ENCODE results near the gene AFF3. TPM values are rescaled to one million over a fixed set of nuclear protein-coding genes. Genes with fewer than 3 reads are reported as not detected.

The AFF3 gene
- total and polyA plus RNA-seq, 2 donors (not counting 3 experiments of a cell fraction or from before 2014, with no cell fraction given): 0.06 to 0.07 TPM

- Histone ChIP-seq H3K4me1 (ENCODE audit: control insufficient read depth, extremely low read depth, insufficient read depth, low read length) (no peaks in the 10 kb centered on the region), H3K9me1 (replicated peaks; ENCODE audit: control insufficient read depth, extremely low read depth, insufficient read depth, low read length) (no peaks in the 10 kb centered on the region), H3K79me2 (ENCODE audit: control insufficient read depth, insufficient read depth, low read length) (no peaks in the 10 kb centered on the region), H3K27ac (ENCODE audit: insufficient read depth, low read depth, low read length) (no peak overlapping the region), H3K4me3 (replicated peaks in 1 of 3; ENCODE audit: insufficient read depth in 1 of 3, low read depth in 1 of 3, low read length in 3 of 3) (no peak overlapping the region), H3K36me3 (ENCODE audit: control insufficient read depth in 2 of 2, extremely low read depth in 1 of 2, insufficient read depth in 2 of 2, low read length in 2 of 2) (no peaks in the 10 kb centered on the region), H2AFZ (ENCODE audit: low read depth, low read length) (no peak overlapping the region), H3K4me2 (ENCODE audit: insufficient read depth, low read length) (no peak overlapping the region), H3K9ac (replicated peaks; ENCODE audit: extremely low read depth, insufficient read depth, low read length) (no peak overlapping the region), H3K9me3 (replicated peaks; ENCODE audit: control insufficient read depth, insufficient read depth, low read length) (no peaks in the 10 kb centered on the region), H4K20me1 (replicated peaks; ENCODE audit: control insufficient read depth, extremely low read depth, insufficient read depth, low read length) (no peaks in the 10 kb centered on the region), H3K27me3 (ENCODE audit: control insufficient read depth in 2 of 2, insufficient read depth in 2 of 2, low read length in 2 of 2) (no peaks in the 10 kb centered on the region)
- ChIA-PET POLR2A (no interaction called here), CTCF (interaction anchor here (0.6 kb wide), 1 partner anchor 340 kb away, joined by 5 read pairs; no protein-coding TSS in a partner anchor)
- TF ChIP-seq GATA2 (IDR thresholded peaks at IDR 0.05; ENCODE audit: insufficient read depth, insufficient read length, low read depth, low read length): no peak
- TF ChIP-seq FOS (IDR thresholded peaks at IDR 0.05; ENCODE audit: borderline replicate concordance, insufficient read depth, low read length): no peak
- TF ChIP-seq, protein P1, sequence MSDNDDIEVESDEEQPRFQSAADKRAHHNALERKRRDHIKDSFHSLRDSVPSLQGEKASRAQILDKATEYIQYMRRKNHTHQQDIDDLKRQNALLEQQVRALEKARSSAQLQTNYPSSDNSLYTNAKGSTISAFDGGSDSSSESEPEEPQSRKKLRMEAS (IDR thresholded peaks at IDR 0.05; ENCODE audit: insufficient read depth, insufficient read length): no peak
- no peak for TF ChIP-seq CTCF (IDR thresholded peaks at IDR 0.05; ENCODE audit: extremely low read depth in 1 of 2, insufficient read depth in 1 of 2, low read depth in 1 of 2, low read length in 2 of 2)
- no peak for TF ChIP-seq EZH2 (IDR thresholded peaks at IDR 0.05; ENCODE audit: borderline replicate concordance, low read depth, low read length, severe bottlenecking)
- TF ChIP-seq POLR2AphosphoS5 (IDR thresholded peaks at IDR 0.05; ENCODE audit: insufficient read depth, low read depth, low read length): no peak
- TF ChIP-seq MYC (IDR thresholded peaks at IDR 0.05; ENCODE audit: low read depth, low read length): no peak
- TF ChIP-seq POLR2A (IDR thresholded peaks at IDR 0.05; ENCODE audit: low read depth, low read length): no peak
- no peak for TF ChIP-seq JUN (IDR thresholded peaks at IDR 0.05; ENCODE audit: borderline replicate concordance, insufficient read depth, insufficient read length, low read depth)
- intact Hi-C loops (cut with micrococcal nuclease) (no loop called here), dilution Hi-C loops (cut with MboI; ENCODE audit: extremely low pct_ligation_motif_present, low sequenced_read_pairs) (no loop called here)
- no peak for DNase-seq (ENCODE audit: low read depth, low spot score)
- no TSS peak for BruUV-seq (replicated peaks)
- no peak for FAIRE-seq
These were observed 469.5 kb downstream of the AFF3 start for GRCh38 chr2:99672766-99673350.
